Transverse colon (tissue), 4 donors: ENCODE results near the gene ZNF519.

Source experiments
- CTCF ChIP-seq, 5 experiments: fragments of 200-600 bp in 3 of 5; fragments of 450-650 bp in 2 of 5; sonication (generic) in 3 of 5; IDR thresholded peaks; 1 replicate in 2 of 5; 2 replicates in 3 of 5; pipeline ENCODE4 v1.5.1; 2016 to 2017; ENCODE audit warnings: antibody characterized with exemption in 5 of 5, inconsistent platforms in 3 of 5, mild to moderate bottlenecking in 2 of 5, moderate library complexity in 1 of 5
- EP300 ChIP-seq: sonication (generic); formaldehyde crosslinking; IDR thresholded peaks from one replicate; pipeline ENCODE4 v1.6.1; 2017; ENCODE audit warnings: antibody characterized with exemption, low read depth
- POLR2A ChIP-seq: fragments of 450-650 bp; IDR thresholded peaks from one replicate; pipeline ENCODE4 v1.6.1; 2016; ENCODE audit warnings: antibody characterized with exemption, mild to moderate bottlenecking, moderate library complexity
- POLR2AphosphoS5 ChIP-seq, 3 donors: sonication (generic); formaldehyde crosslinking; IDR thresholded peaks; one replicate each; pipeline ENCODE4 v1.6.1; 2016; ENCODE audit warnings: antibody characterized with exemption in 3 of 3

DNA sequence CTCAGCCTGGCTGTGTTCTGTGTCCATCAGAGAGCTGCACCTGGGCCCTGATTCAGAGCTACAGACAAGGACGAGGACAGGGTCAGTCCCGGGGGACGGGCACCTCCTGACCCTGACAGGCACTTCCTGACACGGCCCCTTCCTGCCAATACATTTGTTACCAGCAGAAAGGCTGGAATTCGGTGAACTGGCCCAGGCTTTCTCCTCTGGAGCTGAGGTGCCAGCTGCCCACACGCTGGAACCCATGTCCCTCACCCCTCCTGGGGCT is 12.3 kb upstream of the ZNF519 start:
- TF ChIP-seq POLR2AphosphoS5 (IDR thresholded peaks at IDR 0.05) = no peak
- no peak for TF ChIP-seq EP300
- TF ChIP-seq POLR2A = no peak
- TF ChIP-seq CTCF (IDR thresholded peaks at IDR 0.05) = no peak
